GM04504 (cell line): ENCODE measurements around the gene CDCA3.
"Not testable (repeated sequence)": the region's sequence is repeated elsewhere in the genome, so short reads cannot be mapped to it uniquely, and the experiment has no call there.

Experiments used
- DNase-seq: peaks from one replicate; pipeline ENCODE4 v3.0.0-alpha.2; 2012; ENCODE audit warnings: low read depth

The CDCA3 gene

DNA sequence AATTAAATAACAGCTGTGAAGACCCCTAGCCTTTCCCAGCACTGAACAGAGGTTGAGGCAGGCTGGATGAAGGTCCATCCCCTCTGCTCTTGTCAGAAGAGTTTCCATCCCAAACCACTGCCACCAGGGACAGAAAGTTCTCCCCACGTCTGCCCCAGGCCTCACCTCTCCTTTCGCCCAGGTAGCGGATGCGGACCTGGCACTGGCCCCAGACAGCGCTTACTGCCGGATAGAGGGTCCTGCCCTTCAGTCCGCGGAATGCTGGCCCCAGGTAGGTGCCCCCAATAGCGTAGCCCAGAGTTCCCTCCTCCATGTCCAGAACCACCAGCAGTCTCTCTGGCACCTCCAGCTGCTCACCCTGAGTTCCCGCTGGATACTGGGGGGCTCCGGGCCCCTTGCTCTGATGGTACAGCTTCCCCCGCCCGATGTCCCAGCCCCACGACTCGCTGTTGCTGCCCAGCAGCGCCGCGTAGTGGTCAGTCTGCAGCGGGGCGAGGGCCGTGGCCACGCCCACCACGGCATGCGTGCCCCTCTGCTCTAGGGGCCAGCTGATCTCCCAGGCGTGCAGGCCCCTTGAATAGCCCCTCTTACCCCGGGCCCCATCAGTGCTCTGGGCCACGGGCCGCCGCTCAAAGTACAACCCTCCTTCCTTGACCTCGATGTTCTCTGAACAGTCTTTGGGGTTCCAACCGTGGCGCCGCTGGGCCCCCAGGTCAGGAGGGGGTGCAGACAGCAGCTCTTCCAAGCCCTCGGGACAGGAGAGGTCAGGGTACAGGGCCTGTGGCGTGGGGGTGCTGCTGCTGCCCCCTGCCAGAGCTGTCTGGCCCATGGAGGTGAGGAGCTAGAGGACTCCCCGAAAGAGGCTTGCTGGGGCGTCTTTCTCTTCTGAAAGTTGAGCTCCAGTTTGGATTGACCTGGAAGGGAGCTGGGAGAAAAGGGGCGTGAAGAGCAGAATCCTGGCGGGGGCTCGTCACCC lies 21.3 kb upstream of the CDCA3 start:
- no peak for DNase-seq

DNA sequence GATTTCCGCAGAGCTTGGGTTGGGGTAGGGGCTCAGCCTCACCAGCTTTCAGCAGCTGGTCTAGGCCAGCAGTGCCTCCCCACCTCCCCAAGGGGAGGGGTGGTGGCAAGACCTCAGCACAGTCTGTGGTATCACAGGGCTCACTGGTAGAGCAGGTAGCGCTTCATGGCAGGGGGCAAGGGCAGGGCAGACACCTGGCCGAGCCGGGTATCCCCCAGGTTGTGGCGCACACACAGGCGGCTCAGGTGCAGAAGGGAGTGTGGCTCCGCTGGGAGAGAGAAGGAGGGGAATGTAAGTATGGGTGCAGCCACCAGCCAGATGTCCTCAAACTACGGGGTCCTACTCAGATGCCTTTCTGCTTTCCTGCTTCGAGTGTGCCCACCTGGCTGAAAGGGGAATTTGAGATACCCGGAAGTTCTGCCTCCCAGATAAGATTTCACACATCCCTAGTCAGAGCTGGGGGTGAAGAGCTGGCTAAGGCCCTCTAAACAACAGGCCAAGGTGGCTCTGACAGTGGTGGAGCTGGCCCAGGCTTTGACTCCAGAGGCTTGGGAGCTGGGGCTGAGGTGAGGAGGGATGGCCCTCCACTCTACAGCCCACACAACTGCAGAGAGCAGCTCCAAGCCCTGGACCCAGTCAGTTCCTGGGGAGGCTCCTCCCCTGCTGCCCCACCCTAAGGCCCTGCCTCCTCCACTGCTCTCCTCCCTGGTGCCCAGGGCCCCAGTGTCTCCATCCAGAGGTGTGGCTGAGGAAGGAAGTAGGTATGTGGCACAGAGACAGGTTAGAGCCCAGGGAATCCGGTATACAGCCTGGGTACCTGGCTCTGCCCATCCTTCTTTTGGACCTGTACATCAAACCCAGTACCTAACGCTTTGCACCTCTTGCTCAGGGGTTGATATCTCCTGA lies 20.2 kb upstream of the CDCA3 start:
- no peak for DNase-seq

DNA sequence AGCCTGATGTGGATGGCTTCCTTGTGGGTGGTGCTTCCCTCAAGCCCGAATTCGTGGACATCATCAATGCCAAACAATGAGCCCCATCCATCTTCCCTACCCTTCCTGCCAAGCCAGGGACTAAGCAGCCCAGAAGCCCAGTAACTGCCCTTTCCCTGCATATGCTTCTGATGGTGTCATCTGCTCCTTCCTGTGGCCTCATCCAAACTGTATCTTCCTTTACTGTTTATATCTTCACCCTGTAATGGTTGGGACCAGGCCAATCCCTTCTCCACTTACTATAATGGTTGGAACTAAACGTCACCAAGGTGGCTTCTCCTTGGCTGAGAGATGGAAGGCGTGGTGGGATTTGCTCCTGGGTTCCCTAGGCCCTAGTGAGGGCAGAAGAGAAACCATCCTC lies 19.2 kb upstream of the CDCA3 start:
- DNase-seq, result not testable (repeated sequence)

DNA sequence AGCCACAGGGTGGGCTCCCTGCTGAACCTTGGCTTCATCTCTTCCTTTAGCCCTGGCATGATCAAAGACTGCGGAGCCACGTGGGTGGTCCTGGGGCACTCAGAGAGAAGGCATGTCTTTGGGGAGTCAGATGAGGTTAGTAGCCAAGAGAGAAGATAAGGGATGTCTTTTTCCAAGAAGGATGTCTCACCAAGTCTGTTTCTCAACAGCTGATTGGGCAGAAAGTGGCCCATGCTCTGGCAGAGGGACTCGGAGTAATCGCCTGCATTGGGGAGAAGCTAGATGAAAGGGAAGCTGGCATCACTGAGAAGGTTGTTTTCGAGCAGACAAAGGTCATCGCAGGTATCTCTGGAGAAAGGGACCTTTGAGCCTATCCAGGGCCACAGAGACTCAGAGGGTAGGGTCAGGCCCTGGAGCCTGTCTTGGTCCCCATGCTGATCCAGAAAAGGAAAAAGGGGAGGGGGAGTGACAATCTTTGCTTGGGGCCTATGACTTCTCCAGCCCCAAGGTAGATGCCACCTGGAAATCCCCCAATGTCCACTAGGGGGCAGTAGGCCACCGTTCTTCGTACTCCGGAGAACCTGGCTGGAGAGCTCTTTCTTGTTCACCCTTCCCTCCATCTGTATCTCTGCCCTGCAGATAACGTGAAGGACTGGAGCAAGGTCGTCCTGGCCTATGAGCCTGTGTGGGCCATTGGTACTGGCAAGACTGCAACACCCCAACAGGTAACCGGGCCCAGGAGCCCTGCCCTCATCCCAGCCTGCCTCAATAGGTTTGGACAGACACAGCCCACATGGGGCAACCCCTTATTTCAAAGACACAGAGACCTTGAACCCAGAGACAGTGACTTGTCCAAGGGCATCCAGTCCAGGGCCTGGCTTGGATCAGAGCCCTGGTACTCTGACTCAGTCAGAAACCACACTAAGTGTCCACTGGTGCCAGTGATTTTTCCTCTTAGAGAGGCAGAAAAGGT lies 18.2 kb upstream of the CDCA3 start:
- peak; percentile 50 for DNase-seq

DNA sequence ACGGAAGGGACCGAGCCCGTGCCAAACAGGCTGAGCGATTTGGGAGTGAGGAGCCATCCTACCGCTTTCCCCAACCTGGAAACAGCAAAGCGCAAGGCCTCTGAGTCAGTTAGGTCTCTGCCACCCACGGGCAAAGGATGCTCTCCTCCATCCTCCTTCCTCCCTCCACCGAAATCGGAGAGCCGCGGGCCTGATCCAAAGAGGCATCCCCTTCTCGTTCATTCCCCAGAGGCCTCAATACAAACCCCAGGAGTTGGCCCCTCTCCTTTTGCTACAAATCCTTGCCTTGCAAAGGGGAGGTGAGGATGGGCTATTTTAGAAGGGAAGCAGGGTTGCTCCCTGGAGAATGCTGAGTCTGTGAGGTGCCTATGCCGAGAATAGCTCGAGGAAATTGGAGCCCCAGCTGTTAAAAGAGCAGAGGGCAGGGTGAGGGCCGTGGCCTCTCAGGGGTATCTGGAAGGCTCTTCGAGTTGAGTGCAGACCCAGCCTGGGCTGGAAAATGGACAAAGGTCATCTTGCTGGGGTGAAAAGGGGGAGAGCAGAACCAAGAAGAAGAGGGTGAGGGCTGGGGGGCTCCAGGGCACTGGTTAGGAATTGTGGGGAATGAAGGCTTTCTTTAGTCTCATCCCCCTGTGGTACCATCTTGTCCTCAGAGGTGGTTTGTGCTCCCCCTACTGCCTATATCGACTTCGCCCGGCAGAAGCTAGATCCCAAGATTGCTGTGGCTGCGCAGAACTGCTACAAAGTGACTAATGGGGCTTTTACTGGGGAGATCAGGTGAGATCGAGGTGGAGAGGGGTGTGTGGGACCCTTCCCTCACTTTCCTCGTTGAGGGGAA lies 17.3 kb upstream of the CDCA3 start:
- DNase-seq, result no peak

DNA sequence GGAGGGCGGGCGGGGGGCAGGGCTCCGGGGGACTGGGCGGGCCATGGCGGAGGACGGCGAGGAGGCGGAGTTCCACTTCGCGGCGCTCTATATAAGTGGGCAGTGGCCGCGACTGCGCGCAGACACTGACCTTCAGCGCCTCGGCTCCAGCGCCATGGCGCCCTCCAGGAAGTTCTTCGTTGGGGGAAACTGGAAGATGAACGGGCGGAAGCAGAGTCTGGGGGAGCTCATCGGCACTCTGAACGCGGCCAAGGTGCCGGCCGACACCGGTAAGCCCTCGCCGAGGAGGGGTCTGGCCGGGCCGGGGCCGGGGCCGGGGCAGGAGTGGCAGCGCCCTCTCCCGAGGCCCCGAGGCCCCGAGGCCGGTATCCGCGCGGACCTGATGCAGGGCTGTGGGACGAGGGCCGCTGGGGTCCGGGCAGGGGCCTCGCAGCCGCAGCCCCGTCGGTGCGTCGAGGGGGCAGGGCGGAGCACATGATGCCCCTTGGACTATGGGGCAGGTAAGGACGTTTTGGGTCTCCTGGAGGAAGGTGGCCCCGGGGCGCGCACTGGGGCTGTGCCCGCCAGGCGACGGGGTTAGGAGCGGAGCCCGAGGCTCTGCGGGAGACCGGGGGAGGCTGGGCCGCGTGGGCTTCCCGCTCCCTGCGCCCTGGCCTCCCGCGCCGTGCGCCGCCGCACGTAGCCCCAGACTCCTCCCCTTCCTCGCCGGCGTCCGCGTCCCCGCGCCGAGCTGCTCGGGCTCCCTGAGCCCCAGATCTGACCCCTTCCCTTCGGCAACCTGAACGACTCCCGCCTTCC lies 16.5 kb upstream of the CDCA3 start, which contains the start of gene TPI1:
TPI1 (plus strand) TSS at position 119 of the 798 bp plus-strand sequence; CDS start at position 155, 36 bp downstream.
- DNase-seq, result peak; percentile 48

DNA sequence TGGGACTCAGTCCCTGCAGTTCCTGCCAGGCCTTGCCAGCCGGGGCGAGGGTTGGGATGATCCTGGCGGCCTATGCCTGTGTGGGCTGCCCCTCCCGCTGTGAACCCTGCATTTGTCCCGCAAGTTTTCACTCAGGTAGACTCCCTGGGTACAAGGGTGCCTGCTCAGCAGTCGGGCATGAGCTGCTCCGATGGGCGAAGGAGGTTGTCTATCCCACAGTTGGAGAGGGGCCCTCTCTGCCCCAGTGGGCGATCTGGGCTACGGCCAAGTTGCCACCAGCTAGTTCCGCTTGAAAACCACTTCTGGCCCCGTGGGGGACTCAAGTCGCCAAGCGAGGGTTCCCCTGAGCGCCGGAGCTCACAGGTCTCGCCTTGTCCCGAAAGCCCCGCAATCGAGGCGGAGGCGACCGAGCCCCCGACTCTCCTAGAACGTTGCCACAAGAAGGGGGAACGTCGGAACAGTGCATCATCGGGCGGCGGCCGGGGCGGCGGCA lies 15.9 kb upstream of the CDCA3 start:
- no peak for DNase-seq

DNA sequence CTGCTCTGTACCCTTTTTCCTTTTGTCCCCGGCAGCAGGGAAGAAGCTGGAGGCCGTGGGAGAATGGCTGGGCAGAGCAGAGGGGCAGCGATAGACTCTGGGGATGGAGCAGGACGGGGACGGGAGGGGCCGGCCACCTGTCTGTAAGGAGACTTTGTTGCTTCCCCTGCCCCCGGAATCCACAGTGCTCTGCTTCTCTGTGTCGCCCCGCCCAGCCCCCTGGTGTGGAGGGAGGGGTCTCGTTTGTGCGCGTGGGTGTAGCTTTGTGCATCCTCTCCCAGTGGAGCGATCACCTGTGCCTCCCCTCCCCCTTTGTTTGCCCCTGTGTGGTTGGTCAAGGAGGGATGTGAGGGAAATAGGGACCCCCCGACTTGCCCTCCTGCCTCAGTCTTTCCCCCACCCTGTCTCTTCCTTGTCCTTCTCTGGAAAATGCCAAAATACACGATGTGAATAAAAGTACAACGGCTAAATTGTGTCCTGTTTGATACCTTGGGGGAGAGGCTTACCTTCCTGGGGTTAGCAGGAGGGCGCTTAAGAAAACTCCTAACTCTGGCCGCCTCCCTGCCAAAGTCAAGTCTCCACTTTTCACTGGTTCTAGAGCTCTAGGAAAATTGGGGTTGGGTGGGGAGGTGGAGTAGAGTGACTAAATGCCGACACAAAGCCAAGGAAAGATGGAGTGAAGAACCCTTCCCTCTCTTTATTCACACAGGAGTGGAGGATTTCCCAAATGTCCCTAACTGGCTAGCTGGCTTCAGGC lies 15.3 kb upstream of the CDCA3 start:
- no peak for DNase-seq

DNA sequence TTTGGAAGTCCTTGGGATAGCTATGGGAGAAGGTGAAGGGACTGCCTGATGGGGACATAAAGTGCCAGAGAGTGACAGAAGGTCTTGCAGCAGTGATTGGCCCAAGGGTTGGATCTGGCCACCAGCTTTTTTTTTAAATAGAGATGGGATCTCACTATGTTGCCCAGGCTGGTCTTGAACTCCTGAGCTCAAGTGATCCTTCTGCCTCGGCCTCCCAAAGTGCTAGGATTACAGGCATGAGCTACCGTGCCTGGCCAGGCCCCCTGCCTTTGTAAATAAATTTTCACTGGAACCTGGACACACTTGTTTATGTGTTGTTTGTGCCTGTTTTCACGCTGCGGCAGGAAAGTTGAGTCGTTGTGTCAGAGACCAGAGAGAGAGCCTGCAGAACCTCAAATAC lies 14.2 kb upstream of the CDCA3 start:
- not testable (repeated sequence) for DNase-seq

DNA sequence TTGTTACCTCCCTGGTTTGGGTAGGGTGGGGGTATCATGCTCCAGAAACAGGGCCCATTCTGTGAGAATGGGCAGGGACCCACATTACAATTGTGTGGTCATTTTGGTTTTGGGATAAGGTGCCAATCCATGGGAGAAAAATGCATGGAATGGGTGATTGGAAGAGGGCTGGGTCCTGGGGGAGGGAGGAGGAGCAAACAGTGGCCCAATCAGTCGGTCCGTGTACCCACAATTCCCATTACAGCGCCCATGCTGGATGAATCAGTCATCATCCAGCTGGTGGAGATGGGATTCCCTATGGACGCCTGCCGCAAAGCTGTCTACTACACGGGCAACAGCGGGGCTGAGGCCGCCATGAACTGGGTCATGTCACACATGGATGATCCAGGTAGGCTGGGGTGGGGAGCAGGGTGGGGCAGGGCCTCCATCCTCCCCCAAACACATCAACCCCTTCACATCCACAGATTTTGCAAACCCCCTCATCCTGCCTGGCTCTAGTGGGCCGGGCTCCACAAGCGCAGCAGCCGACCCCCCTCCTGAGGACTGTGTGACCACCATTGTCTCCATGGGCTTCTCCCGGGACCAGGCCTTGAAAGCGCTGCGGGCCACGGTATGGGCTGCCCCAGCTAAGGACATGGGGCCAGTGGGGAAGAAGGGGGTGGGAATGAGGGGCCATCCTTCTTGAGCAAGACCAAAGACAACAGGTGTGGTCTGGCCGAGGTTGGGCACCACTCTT lies 12.7 kb upstream of the CDCA3 start:
- DNase-seq, result no peak

DNA sequence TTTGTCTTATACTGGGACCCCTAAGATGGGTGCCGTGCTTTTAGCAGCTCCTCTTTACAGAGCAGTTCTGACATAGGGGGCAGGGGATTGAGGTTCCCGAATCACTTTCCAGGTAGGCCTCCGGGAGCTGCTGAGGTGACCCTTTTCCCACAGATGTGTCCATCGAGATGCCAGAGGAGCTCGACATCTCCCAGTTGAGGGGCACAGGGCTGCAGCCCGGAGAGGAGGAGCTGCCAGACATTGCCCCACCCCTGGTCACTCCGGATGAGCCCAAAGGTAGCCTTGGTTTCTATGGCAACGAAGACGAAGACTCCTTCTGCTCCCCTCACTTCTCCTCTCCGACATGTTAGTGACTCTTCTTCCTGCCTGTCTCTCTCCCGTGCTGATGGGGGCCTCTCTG lies 11.9 kb upstream of the CDCA3 start:
- no peak for DNase-seq

DNA sequence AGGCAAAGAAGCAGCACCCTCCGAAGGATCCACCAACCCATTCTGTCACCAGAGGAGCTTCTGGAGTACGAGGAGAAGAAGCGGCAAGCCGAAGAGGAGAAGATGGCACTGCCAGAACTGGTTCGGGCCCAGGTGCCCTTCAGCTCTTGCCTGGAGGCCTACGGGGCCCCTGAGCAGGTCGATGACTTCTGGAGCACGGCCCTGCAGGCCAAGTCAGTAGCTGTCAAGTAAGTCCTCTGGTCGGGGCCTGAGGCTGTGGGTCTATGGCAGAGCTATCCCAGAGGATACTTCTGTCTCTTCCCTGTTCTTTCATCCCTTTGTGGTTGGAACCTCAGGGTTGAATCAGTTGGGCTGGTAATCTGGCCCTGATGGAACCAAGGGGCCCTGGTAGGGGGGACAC lies 10.3 kb upstream of the CDCA3 start:
- no peak for DNase-seq

DNA sequence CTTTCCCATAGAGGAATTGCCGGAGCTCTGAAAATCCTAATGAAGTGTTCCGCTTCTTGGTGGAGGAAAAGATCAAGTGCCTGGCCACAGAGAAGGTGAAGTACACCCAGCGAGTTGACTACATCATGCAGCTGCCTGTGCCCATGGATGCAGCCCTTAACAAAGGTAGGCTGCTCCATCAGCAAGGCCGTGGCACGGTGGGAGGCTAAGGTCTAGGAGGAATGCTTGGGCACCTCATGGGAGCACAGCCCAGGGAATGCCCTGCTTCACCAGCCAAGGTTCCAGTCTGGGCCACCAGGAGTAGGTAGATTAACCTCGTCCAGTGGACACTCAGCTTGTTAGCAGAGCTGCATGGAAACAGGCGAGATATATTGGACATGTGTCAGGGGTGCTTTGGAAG lies 9.9 kb upstream of the CDCA3 start:
- no peak for DNase-seq

DNA sequence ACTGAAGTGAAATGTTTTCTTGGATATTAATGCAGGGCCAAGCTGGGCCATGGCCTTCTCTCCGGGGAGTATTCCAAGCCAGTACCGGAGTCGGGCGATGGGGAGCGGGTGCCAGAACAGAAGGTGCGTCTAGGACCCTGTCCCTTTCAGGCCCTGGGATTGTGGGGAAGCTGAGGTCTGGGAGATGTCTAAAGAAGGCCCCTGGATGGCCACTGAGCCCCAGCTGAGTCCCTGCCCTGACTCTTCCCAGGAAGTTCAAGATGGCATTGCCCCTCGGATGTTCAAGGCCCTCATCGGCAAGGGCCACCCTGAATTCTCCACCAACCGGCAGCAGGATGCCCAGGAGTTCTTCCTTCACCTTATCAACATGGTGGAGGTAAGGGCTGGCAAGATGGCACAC lies 9.0 kb upstream of the CDCA3 start:
- DNase-seq, result no peak

DNA sequence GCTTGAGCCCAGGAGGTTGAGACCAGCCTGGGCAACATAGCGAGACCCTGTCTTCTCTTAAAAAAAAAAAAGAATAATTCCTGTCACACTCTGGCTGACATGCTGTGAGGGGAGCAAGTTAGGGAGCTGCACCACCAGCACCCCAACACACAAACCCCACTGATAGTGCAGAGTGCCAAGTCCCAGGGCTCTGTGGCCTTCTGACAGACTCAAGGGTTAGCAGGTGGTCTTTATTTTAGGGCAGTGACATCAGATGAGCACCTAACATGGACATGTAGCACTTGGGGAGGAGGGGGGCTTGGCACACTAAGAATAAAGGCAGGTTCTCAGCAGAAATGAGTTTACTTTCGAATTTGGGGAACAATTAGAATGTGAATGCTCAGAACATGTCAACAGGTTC lies 7.7 kb upstream of the CDCA3 start:
- DNase-seq, result no peak

DNA sequence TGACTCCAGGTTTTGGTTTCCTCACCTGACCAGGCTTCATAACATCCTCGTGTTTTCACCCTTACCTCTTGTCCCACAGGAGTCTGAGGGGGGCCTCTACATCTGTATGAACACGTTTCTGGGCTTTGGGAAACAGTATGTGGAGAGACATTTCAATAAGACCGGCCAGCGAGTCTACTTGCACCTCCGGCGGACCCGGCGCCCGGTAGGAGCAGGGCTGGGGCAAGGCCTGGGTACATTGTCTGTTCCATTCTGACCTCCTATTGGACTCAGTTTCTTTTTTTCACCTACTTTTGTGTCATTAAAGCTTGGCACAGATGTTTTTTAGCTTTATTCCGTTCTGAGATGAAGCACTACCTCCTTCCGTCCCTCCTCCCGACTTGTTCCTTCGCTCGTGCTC lies 4.2 kb upstream of the CDCA3 start:
- no peak for DNase-seq

DNA sequence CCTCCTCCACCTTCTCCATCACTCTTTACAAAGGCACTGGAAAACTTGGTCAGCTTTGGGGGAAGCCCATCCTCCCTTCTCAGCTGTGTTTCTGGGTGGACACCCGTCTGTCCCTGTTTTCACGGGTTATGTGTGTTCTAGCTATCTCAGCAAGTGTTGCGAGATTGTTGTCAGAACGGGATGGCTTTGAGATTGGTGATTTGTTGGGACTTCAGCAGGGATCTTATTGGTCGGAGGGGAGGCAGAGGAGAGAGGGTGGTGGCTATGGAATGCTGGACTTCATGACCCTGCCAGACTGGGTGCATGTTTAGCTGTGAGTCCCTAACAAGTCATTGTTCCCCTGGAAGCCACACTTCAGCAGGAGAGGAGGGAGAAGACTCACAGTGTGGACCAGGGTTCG lies 3.0 kb upstream of the CDCA3 start:
- DNase-seq, result no peak

DNA sequence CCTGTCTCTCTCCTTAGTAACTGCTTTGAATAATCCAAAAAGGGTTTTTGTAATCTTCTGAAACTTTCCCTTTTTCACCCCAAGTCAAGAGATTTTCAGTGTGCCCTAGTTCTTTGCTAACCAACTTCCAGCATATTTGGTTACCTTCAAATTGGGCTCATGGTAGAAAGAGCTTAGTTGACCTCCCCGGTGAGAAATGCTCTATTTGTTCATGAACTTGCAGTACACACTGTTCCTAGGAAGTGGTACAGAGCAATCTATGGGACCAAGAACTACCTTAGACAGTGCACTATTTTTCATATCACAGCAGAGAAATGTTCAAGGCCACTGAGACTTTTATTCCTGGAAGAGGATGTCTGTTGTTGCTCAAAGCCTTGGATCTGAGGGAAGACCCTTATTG lies 2.5 kb upstream of the CDCA3 start:
- no peak for DNase-seq
